Esophagus squamous epithelium (tissue), 5 donors: ENCODE data around the gene NPLOC4. TPM values are rescaled to one million over a fixed set of nuclear protein-coding genes. Genes with fewer than 3 reads are reported as not detected.

Experiments used
- DNase-seq: peaks from one replicate; lab custom pipeline; 2025; lab: John Stamatoyannopoulos, UW
- H3K27ac ChIP-seq, 4 donors: fragments of 200-600 bp; sonication (generic); one replicate each; pipeline ENCODE4 v1.5.1; 2016 to 2019; ENCODE audit warnings: mild to moderate bottlenecking in 1 of 4
- H3K27me3 ChIP-seq, 4 donors: fragments of 200-600 bp; sonication (generic); 1 replicate in 3 of 4; 2 replicates in 1 of 4; pipeline versions ENCODE4 v1.5.1 to v1.6.0; 2017 to 2021; ENCODE audit warnings: antibody characterized with exemption in 1 of 4
- H3K36me3 ChIP-seq, 3 donors: fragments of 200-600 bp; sonication (generic); one replicate each; pipeline ENCODE4 v1.5.1; 2016 to 2019
- H3K4me1 ChIP-seq, 3 donors: fragments of 200-600 bp; sonication (generic); one replicate each; pipeline ENCODE4 v1.5.1; 2017 to 2019
- H3K4me3 ChIP-seq, 4 donors: fragments of 200-600 bp; sonication (generic); 1 replicate in 3 of 4; 2 replicates in 1 of 4; pipeline ENCODE4 v1.5.1; 2016 to 2019; ENCODE audit warnings: mild to moderate bottlenecking in 2 of 4, moderate library complexity in 1 of 4
- H3K9me3 ChIP-seq, 3 donors: fragments of 200-600 bp; sonication (generic); one replicate each; pipeline ENCODE4 v1.5.1; 2016 to 2019
- CTCF ChIP-seq, 6 experiments: fragments of 450-650 bp in 4 of 6; fragments of 200-600 bp in 2 of 6; sonication (generic) in 2 of 6; IDR thresholded peaks; one replicate each; pipeline ENCODE4 v1.5.1; 2016 to 2019; ENCODE audit warnings: antibody characterized with exemption in 6 of 6, mild to moderate bottlenecking in 4 of 6, moderate library complexity in 4 of 6
- POLR2A ChIP-seq, 4 donors: fragments of 450-650 bp; IDR thresholded peaks; one replicate each; pipeline ENCODE4 v1.6.1; 2017; ENCODE audit warnings: antibody characterized with exemption in 4 of 4, mild to moderate bottlenecking in 4 of 4, moderate library complexity in 3 of 4
- WGBS, 2 donors: methylation state at CpG; one replicate each; pipeline ENCODE4 v1.1.5; 2018; 5-methylcytosine and 5-hydroxymethylcytosine counted together
- intact Hi-C: fragments of 100-400 bp; cut with DNase I; formaldehyde crosslinking; loops from one replicate; pipeline ENCODE4 v1.15.0; 2022
- total RNA-seq, 4 donors: library from RNA; depleted of rRNA; stranded (reverse); fragments of >200 nt; gene quantifications; one replicate each; pipeline ENCODE4 v1.1.0, GENCODE V29; 2016
- donor health status: DM: yes; HTN: yes; CAD: no.

The NPLOC4 gene
- total RNA-seq, 4 donors from 2014 or later, result 49.0 to 80.9 (median 62.4) TPM

- H3K36me3 ChIP-seq, result peaks cover 14 to 82% (median 31%) of the 10 kb centered on the region in 3 donors
- H3K27ac ChIP-seq, result no peak overlapping the region
- intact Hi-C loops, result no loop called here
- H3K4me3 ChIP-seq, result no peak overlapping the region
- H3K9me3 ChIP-seq, result no peaks in the 10 kb centered on the region
- peaks cover 0 to 4% (median under 1%) of the 10 kb centered on the region in 3 donors for H3K4me1 ChIP-seq
- no peaks in the 10 kb centered on the region for H3K27me3 ChIP-seq
- WGBS, 2 donors, result 86 to 87% methylated on average over 11 to 14 of the region's 27 CpGs
- no peak for TF ChIP-seq CTCF (IDR thresholded peaks at IDR 0.05)
- TF ChIP-seq POLR2A (IDR thresholded peaks at IDR 0.05), result no peak
- DNase-seq, result no peak
Observed at GRCh38 chr17:81558941-81559806, 77.7 kb downstream of the NPLOC4 start.

GRCh38 chr17:81558115-81558468 lies 78.8 kb downstream of the NPLOC4 start:
- WGBS, 2 donors, result 90% methylated on average over 2 of the region's 12 CpGs; no CpG with 5 or more reads in 1 of the 2 donors
- DNase-seq, result no peak
- Histone ChIP-seq H3K27me3 (no peaks in the 10 kb centered on the region), H3K36me3 (peaks cover 14 to 71% (median 31%) of the 10 kb centered on the region in 3 donors), H3K4me1 (peaks cover 7 to 15% (median 11%) of the 10 kb centered on the region in 3 donors), H3K27ac (no peak overlapping the region), H3K9me3 (no peaks in the 10 kb centered on the region), H3K4me3 (no peak overlapping the region)
- no peak for TF ChIP-seq POLR2A (IDR thresholded peaks at IDR 0.05)
- intact Hi-C loops, result no loop called here

GRCh38 chr17:81557276-81558114 lies 79.4 kb downstream of the NPLOC4 start:
- intact Hi-C loops, result no loop called here
- no peaks in the 10 kb centered on the region for H3K9me3 ChIP-seq
- peaks cover 13 to 65% (median 31%) of the 10 kb centered on the region in 3 donors for H3K36me3 ChIP-seq
- WGBS, 2 donors, result 86 to 94% methylated on average over 10 to 13 of the region's 21 CpGs
- no peak overlapping the region for H3K4me3 ChIP-seq
- DNase-seq, result no peak
- peaks cover 8 to 18% (median 12%) of the 10 kb centered on the region in 3 donors for H3K4me1 ChIP-seq
- no peak for TF ChIP-seq CTCF (IDR thresholded peaks at IDR 0.05)
- no peak for TF ChIP-seq POLR2A (IDR thresholded peaks at IDR 0.05)
- H3K27me3 ChIP-seq, result no peaks in the 10 kb centered on the region
- H3K27ac ChIP-seq, result no peak overlapping the region

- H3K9me3 ChIP-seq, result no peaks in the 10 kb centered on the region
- 80 to 97% methylated on average over 1 to 4 of the region's 6 CpGs for WGBS, 2 donors
- H3K27ac ChIP-seq, result no peak overlapping the region
- peaks cover 8 to 59% (median 31%) of the 10 kb centered on the region in 3 donors for H3K36me3 ChIP-seq
- no peak overlapping the region for H3K4me3 ChIP-seq
- no peaks in the 10 kb centered on the region for H3K27me3 ChIP-seq
- no peak for TF ChIP-seq POLR2A (IDR thresholded peaks at IDR 0.05)
- no peak for TF ChIP-seq CTCF (IDR thresholded peaks at IDR 0.05)
- H3K4me1 ChIP-seq, result peaks cover 8 to 19% (median 12%) of the 10 kb centered on the region in 3 donors
- intact Hi-C loops, result no loop called here
- DNase-seq, result no peak
Observed at GRCh38 chr17:81556863-81557262, 80.0 kb downstream of the NPLOC4 start.

- no peak for DNase-seq
- Histone ChIP-seq H3K27ac (no peak overlapping the region), H3K36me3 (peaks cover 8 to 52% (median 30%) of the 10 kb centered on the region in 3 donors)
Observed at GRCh38 chr17:81556175-81556691, 80.7 kb downstream of the NPLOC4 start.

More at GRCh38 chr17:81556175-81556691, 80.7 kb downstream of the NPLOC4 start:
- Histone ChIP-seq H3K9me3 (no peaks in the 10 kb centered on the region), H3K4me3 (no peak overlapping the region), H3K4me1 (peaks cover 11 to 25% (median 16%) of the 10 kb centered on the region in 3 donors), H3K27me3 (no peaks in the 10 kb centered on the region)
- intact Hi-C loops, result no loop called here
- TF ChIP-seq CTCF (IDR thresholded peaks at IDR 0.05) (no peak), POLR2A (IDR thresholded peaks at IDR 0.05) (no peak)
- WGBS, 2 donors, result 78 to 79% methylated on average over 7 of the region's 9 CpGs
